ENCODE results near the gene PLD6.

PLD6 gene

DNA sequence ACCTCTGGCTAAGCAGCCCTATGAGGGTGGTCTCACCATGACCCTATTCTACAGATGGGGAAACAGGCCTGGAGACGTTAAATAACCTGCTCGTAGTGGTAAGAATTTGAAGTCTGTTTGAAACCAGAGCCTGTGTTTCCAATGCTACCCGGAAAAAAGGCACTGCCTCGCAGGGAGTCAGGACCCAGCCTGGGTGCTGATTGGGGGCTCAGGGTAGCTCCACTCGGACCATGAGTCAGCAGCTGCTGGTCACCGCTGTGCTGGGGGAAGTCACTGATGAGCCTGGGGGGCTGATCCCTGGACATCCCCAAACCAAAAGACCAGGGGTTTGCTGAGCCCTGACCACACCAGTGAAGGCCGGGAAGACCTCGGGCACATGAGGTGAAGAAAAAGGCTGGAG lies 9.4 kb upstream of the PLD6 start:
- H3K4me1 Mint-ChIP-seq (ENCODE audit: low read depth) = no peaks in the 10 kb centered on the region
- no peaks in the 10 kb centered on the region for H3K27me3 Mint-ChIP-seq
- H3K36me3 Mint-ChIP-seq = peaks cover 5% of the 10 kb centered on the region
- H3K9me3 Mint-ChIP-seq (ENCODE audit: low read depth) = no peaks in the 10 kb centered on the region
- H3K4me3 Mint-ChIP-seq = no peak overlapping the region
- H3K27ac Mint-ChIP-seq = no peak overlapping the region

DNA sequence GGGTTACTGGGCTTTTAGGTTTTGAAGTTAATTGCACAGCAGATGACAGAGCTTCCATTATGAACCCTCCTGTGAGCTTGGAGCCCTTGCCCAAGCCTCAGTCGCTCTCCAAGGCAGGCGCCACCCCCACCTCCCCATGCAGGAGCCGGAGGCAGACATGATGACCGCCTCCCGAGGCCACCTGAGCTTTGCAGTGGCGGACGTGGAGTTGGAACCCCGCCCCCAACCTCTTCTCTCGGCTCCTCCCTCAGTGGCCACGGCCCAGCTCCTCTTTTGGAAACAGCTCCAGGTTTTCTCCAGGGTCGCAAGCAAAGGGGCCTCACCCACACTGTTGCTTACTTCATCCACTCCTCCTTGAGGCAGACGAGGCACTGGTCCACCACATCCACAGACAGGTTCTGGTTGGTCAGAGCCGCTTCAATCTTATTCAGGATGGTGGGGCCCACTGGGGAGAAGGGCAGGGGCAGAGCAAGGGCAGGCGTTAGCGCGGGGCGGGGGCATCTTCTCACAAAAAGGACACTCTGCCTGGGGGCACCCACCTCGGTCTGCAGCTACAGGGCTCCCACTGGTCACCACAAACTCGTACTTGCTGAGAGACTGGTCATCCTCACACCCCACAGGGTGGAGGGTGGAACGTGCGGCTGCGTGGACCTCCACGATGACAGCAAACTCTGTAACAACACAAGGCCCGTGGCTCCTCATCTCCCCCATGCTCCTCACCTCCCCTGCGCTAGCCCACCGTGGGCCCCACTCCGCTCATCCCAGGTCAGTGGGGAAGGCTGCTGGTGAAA lies 8.7 kb upstream of the PLD6 start:
- no peak overlapping the region for H3K27ac Mint-ChIP-seq
- H3K27me3 Mint-ChIP-seq = no peaks in the 10 kb centered on the region

DNA sequence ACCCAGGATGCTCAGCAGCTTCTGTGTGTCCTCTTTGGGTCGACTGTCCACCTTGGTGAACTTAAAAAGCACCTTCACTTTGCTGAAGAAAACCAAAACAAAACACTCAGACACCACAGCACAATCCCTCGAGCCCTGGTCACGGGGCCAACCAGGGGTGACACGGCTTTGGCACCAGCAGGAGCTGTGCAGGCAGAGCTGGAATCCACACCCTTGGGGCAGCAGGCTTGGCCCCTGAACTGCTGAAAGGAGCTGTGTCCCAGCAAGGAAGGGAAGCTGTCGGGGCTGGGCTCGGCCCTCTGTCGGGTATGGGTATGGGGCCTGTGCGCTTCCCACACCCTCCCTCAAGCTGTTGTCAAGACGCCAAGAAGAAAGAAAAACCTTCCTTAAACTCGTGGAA lies 7.6 kb upstream of the PLD6 start:
- no peak overlapping the region for H3K4me3 Mint-ChIP-seq
- peaks cover 5% of the 10 kb centered on the region for H3K36me3 Mint-ChIP-seq
- H3K27ac Mint-ChIP-seq = no peak overlapping the region
- H3K27me3 Mint-ChIP-seq = no peaks in the 10 kb centered on the region
- H3K4me1 Mint-ChIP-seq (ENCODE audit: low read depth) = no peaks in the 10 kb centered on the region
- H3K9me3 Mint-ChIP-seq (ENCODE audit: low read depth) = no peaks in the 10 kb centered on the region

More for the DNA sequence above, 8.7 kb upstream of the PLD6 start:
- Mint-ChIP-seq H3K36me3 (peaks cover 5% of the 10 kb centered on the region), H3K9me3 (ENCODE audit: low read depth) (no peaks in the 10 kb centered on the region), H3K4me3 (no peak overlapping the region), H3K4me1 (ENCODE audit: low read depth) (no peaks in the 10 kb centered on the region)

DNA sequence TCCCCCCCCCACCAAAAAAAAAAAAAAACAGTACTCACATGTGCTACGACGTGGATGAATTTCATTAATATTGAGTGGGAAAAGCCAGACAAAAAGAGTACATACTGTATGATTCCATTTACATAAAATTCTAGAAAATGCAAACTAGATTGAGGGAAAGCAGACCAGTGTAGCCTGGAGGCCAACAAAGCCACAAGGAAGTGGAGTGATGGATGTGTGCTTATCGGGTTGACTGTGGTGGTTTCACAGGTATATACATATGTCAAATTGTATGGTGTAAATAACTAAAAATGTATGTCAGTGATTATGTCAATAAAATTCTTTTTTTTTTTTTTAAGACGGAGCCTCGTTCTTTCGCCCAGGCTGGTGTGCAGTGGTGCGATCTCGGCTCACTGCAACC lies 1.9 kb upstream of the PLD6 start:
- Mint-ChIP-seq H3K4me3 (no peak overlapping the region), H3K27ac (no peak overlapping the region), H3K9me3 (ENCODE audit: low read depth) (no peaks in the 10 kb centered on the region)

DNA sequence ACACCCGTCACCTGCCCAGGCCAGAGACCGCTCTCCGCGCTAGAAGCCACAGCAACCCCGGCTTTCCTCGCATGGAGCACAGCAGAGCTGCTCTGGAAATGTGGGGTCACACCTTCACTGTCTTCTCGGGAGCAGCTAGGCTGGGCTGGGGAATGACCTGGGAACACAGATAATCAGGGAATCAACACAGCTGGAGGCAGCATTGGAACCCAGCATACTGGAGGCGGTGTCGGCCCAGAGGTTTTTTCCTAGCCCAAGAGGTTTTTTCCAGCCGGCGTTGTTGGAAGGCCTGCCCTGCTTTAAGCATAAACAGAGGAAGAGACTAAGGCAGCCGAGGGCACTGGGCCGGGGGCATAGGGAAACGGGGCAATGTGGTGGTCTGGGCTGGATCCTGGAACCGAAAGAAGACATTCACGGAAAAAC lies 791 bp upstream of the PLD6 start:
- peaks cover 2% of the 10 kb centered on the region for H3K36me3 Mint-ChIP-seq
- no peaks in the 10 kb centered on the region for H3K9me3 Mint-ChIP-seq (ENCODE audit: low read depth)
- no peak overlapping the region for H3K4me3 Mint-ChIP-seq
- no peaks in the 10 kb centered on the region for H3K27me3 Mint-ChIP-seq
- peak overlapping the region; percentile 50 for H3K27ac Mint-ChIP-seq
- peaks cover 17% of the 10 kb centered on the region for H3K4me1 Mint-ChIP-seq (ENCODE audit: low read depth)

More for the DNA sequence above, 1.9 kb upstream of the PLD6 start:
- Mint-ChIP-seq H3K27me3 (no peaks in the 10 kb centered on the region), H3K36me3 (peaks cover 2% of the 10 kb centered on the region), H3K4me1 (ENCODE audit: low read depth) (peaks cover 17% of the 10 kb centered on the region)

DNA sequence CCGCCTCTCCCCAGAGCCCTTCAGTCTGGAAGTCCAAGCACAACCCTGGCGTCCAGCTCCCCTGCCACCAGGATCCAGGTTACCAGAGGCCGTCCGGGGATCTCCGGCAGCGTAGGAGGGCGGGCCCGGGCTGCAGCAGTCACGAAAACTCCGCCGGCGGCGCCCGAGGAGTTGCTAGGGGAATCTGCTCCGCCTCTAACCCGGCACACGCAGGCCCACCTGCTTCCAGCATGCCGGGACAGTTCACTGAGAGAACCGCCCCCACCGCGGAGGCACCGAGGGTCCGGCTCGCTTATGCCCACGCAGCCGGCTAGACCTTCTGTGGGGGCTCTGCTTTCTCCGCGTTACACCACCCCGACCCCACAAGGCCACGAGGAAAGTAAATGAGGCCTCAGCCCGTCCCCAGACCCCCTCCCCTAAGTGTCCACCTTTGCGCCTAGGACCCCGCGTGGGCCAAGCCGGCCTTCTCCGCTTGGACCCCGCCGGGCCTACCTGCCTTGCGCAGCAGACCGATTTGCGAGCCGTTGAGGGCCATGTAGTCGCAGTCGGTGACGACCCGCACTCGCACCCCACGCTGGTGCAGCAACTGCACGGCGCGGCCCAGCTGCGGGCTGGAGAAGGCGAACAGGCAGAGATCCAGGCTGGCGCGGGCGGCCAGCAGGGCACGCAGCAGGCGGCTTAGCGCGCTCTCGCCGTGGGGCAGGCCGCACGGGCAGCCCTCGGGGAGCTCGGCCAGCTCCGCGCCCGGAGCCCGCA lies 587 bp downstream of the PLD6 start:
- Mint-ChIP-seq H3K36me3 (peaks cover 2% of the 10 kb centered on the region), H3K27ac (peak overlapping the region; percentile 98)

DNA sequence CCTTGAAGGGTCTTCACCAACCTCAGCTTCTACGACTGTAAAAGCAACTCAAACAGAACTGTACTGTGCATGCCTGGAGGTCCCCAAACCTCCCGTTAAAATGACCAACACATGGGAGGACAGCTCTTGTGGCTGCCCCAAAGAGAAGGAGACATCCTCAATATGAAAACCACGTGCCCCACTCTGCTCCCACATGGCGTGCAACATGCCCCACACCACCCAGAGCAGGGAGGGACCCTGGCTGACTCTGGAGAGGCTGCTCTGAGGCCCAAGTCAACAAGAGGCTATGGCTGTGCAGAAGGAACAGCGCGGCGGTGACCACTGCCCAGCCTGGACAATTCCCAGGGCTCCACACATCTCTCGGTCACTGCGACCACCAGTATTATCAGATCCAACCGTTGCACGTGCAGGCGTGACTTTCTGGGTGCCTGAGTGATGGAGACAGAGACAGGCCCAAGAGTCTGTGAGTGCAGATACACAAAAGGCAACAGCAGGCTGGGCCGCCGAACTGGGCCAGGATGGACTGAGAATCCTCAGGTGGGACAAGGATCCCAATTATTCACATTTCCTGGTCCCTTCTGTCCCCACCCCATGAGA lies 1.4 kb downstream of the PLD6 start:
- Mint-ChIP-seq H3K9me3 (ENCODE audit: low read depth) (no peaks in the 10 kb centered on the region), H3K4me1 (ENCODE audit: low read depth) (peaks cover 17% of the 10 kb centered on the region), H3K27me3 (no peaks in the 10 kb centered on the region), H3K27ac (peak overlapping the region; percentile 98), H3K36me3 (peaks cover 2% of the 10 kb centered on the region), H3K4me3 (peak overlapping the region; percentile 92)

More for the DNA sequence above, 587 bp downstream of the PLD6 start:
- Mint-ChIP-seq H3K9me3 (ENCODE audit: low read depth) (no peaks in the 10 kb centered on the region), H3K4me1 (ENCODE audit: low read depth) (peaks cover 17% of the 10 kb centered on the region), H3K4me3 (peak overlapping the region; percentile 92), H3K27me3 (no peaks in the 10 kb centered on the region)

DNA sequence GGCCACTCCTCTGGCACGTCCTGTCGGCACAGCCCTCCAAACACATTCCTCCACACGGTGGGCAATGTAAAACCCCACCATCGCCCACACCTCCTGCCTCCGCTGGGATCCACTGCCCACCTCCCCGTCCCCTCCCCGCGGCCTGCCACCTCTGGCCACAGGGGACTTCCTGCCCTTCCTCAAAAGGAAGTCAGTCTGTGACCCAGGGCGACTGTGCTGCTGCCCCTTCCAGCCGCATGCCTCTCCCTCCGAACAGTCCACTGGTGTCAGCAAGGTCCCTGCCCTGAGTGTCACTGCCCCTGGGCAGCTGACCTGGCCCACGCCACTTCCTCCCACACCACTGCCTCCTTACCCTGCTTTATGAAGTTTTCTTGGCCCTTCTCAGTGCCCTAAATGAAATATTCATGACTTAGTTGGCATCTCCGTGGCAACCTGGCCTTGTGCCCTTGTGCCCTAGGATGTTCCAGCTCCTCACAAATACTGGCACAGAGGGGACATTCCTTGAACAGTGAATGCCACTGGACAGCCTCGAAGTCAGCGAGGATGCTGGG lies 2.0 kb downstream of the PLD6 start:
- Mint-ChIP-seq H3K27ac (peak overlapping the region; percentile 75), H3K36me3 (peaks cover 2% of the 10 kb centered on the region), H3K27me3 (no peaks in the 10 kb centered on the region), H3K9me3 (ENCODE audit: low read depth) (no peaks in the 10 kb centered on the region), H3K4me1 (ENCODE audit: low read depth) (peaks cover 17% of the 10 kb centered on the region), H3K4me3 (peak overlapping the region; percentile 92)

DNA sequence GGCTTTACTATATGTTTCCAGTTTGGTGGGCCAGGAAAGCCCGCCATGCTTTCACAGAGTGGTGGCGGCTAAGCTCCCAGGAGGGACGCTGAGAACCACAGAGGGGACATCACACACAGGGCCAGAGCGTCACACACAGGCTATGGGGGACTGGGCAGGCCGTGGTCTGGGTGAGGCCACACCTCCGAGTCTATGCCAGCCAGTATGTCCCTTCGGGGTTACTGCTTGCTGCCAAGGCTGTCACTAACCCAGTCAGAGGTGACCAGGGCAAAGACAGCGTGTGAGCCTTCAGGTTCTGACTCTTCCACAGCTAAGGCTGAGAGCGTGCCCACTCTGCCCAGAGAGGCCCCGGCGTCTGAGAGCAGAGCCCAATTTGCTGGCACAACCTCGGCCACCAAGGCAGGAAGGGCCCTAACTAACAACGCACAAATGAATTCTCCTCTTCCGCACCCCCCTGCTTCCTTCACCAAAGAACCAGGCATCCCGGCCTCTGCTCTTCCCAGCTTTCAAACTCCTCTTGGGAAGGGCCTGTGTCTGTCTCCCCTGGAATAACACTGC lies 2.9 kb downstream of the PLD6 start:
- H3K36me3 Mint-ChIP-seq = peaks cover 2% of the 10 kb centered on the region
- peak overlapping the region; percentile 92 for H3K4me3 Mint-ChIP-seq
- H3K9me3 Mint-ChIP-seq (ENCODE audit: low read depth) = no peaks in the 10 kb centered on the region
- H3K4me1 Mint-ChIP-seq (ENCODE audit: low read depth) = peaks cover 17% of the 10 kb centered on the region
- no peak overlapping the region for H3K27ac Mint-ChIP-seq
- H3K27me3 Mint-ChIP-seq = no peaks in the 10 kb centered on the region

DNA sequence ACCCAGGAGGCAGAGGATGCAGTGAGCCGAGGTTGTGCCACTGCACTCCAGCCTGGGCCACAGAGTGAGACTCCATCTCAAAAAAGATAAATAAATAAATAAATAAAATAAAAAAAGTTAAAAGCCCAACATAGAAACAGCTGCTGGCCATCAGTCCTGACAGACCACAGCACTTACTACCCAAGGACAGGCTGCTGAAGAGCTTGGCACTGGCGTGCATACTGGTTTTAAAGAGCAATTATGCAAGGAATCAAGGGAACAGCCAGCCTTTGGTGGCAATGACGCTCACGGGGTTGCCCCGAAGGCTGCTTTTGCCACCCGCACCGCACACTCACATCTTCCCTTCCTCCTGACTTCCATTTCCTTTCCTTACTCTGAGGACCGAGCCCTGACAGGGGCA lies 4.2 kb downstream of the PLD6 start:
- Mint-ChIP-seq H3K27ac (no peak overlapping the region), H3K36me3 (peaks cover 2% of the 10 kb centered on the region), H3K4me3 (no peak overlapping the region), H3K27me3 (no peaks in the 10 kb centered on the region), H3K4me1 (ENCODE audit: low read depth) (peaks cover 19% of the 10 kb centered on the region), H3K9me3 (ENCODE audit: low read depth) (no peaks in the 10 kb centered on the region)

DNA sequence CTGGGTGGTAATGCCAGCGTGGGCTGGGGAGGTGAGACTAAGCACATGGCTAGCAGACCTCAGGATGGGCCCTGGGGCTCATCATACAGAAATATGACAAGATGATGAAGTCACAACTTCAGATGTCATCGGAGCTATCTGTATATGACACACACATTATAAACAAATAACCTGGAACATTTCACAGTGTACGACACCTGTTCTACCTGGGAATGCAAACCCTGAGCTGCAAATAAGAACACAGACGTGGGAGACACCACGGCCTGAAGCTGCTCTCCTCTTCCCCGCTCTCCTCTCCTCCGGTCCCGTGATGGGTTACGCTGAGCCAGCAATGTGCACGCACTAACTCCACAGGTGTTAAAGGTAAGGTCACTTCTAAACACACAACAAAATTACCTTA lies 4.9 kb downstream of the PLD6 start:
- Mint-ChIP-seq H3K27me3 (no peaks in the 10 kb centered on the region), H3K9me3 (ENCODE audit: low read depth) (no peaks in the 10 kb centered on the region), H3K27ac (no peak overlapping the region), H3K4me1 (ENCODE audit: low read depth) (peaks cover 19% of the 10 kb centered on the region), H3K4me3 (no peak overlapping the region), H3K36me3 (peaks cover 2% of the 10 kb centered on the region)

DNA sequence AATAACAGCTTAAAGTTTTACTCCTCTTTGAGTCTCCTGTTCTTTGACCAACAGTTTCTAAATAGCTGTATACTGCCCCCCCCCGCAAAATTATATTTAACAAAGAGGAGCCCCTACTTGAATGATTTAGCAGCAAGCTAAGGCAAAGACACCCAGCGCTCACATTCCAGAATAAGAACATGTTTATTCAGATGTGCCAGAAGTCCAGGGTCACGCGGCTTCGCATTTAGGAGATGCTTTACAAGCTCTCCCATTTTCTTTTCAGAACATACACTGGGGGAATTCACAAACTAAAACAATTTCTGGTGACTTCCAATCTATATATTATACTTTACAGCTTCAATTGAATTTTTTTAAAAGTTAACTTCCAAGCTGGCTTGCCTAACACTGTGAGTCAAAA lies 5.3 kb downstream of the PLD6 start:
- Mint-ChIP-seq H3K9me3 (ENCODE audit: low read depth) (no peaks in the 10 kb centered on the region), H3K36me3 (peaks cover 2% of the 10 kb centered on the region), H3K27ac (no peak overlapping the region), H3K4me3 (no peak overlapping the region), H3K4me1 (ENCODE audit: low read depth) (peaks cover 19% of the 10 kb centered on the region), H3K27me3 (no peaks in the 10 kb centered on the region)

DNA sequence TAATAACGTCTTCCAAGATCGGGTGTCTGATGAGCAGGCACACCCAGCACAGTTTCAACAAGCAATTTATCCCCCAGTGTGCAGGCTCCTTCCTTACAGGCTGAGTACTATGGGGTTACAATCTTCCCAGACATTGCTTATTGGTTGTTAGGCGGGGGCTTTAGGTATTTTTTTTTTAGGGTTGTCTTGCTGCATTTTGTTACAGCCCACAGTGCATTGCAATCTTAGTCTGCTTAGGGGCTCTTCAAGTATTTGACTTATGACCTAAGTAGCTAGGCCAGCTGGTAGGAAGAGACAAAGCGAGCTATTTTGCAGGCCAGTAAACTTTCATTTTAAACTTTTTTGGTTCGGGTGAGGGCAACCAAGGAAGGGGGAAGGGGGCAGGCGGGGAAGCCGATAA lies 5.8 kb downstream of the PLD6 start:
- no peaks in the 10 kb centered on the region for H3K27me3 Mint-ChIP-seq
- H3K36me3 Mint-ChIP-seq = peaks cover 2% of the 10 kb centered on the region
- H3K27ac Mint-ChIP-seq = no peak overlapping the region

DNA sequence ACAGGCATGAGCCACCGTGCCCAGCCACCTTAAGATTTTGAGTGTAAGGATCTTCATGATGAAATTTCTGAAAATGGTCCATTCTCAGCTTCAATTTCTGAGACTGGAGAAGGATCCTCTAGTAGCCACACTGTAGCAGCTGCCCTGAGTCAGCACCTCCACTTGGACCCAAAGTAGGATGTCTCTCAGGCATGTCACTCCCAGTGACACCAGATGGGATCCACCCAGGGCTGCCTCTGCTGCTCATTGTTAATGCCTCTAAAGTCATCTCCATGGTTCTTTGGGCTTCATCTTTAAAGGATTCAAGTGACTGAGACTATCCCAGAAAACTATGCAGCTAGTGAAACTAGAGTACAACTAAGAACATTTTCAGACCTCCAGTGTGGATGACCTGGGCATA lies 7.9 kb downstream of the PLD6 start:
- Mint-ChIP-seq H3K27me3 (no peaks in the 10 kb centered on the region), H3K9me3 (ENCODE audit: low read depth) (no peaks in the 10 kb centered on the region), H3K27ac (no peak overlapping the region), H3K4me3 (no peak overlapping the region), H3K4me1 (ENCODE audit: low read depth) (peaks cover 3% of the 10 kb centered on the region), H3K36me3 (no peaks in the 10 kb centered on the region)

More for the DNA sequence above, 5.8 kb downstream of the PLD6 start:
- Mint-ChIP-seq H3K9me3 (ENCODE audit: low read depth) (no peaks in the 10 kb centered on the region), H3K4me1 (ENCODE audit: low read depth) (peaks cover 17% of the 10 kb centered on the region), H3K4me3 (no peak overlapping the region)

DNA sequence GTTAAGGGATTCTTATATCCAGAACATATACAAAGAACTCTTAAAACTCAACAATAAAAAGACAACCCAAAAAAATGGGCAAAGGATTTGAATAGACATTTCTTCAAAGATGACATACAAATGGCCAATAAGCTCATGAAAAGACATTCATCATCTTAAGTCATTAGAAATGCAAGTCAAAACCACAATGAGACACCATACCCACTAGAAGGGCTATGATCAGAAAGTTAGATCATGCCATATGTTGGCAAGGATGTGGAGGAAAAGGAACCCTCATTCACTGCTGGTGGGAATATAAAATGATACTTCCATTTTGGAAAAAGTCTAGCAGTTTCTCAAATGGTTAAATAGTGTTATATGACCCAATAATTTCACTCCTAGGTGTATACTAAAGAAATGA lies 9.4 kb downstream of the PLD6 start:
- Mint-ChIP-seq H3K4me3 (no peak overlapping the region), H3K4me1 (ENCODE audit: low read depth) (peaks cover 2% of the 10 kb centered on the region), H3K36me3 (no peaks in the 10 kb centered on the region), H3K27ac (no peak overlapping the region), H3K9me3 (ENCODE audit: low read depth) (no peaks in the 10 kb centered on the region), H3K27me3 (no peaks in the 10 kb centered on the region)
